GM12872 (cell line): ENCODE results near the gene HOXB4.

ENCODE experiments used
- CTCF ChIP-seq: IDR thresholded peaks from 3 replicates; pipeline ENCODE4 v1.5.1; 2011; ENCODE audit warnings: low read depth, mild to moderate bottlenecking, low read length, moderate library complexity; ENCODE audit not compliant: insufficient read depth

HOXB4 gene

GRCh38 chr17:48567646-48568354, 10.3 kb downstream of the HOXB4 start:
- no peak for TF ChIP-seq CTCF

GRCh38 chr17:48567209-48567608, 10.9 kb downstream of the HOXB4 start:
- no peak for TF ChIP-seq CTCF

GRCh38 chr17:48566717-48567116, 11.4 kb downstream of the HOXB4 start:
- no peak for TF ChIP-seq CTCF

- TF ChIP-seq CTCF, result no peak
Measured at GRCh38 chr17:48565925-48566710, 12.0 kb downstream of the HOXB4 start.

- TF ChIP-seq CTCF, result no peak
Measured at GRCh38 chr17:48565022-48565554, 13.1 kb downstream of the HOXB4 start.

GRCh38 chr17:48564188-48565021, 13.7 kb downstream of the HOXB4 start:
- no peak for TF ChIP-seq CTCF

GRCh38 chr17:48563867-48564187, 14.3 kb downstream of the HOXB4 start:
- TF ChIP-seq CTCF, result no peak
